Fibroblast of upper back skin (primary cell): ENCODE results near the gene PSIP1.
"Not testable (repeated sequence)": the region's sequence is repeated elsewhere in the genome, so short reads cannot be mapped to it uniquely, and the experiment has no call there.

Experiments
- DNase-seq: peaks from one replicate; pipeline ENCODE4 v3.0.0-alpha.2; 2013

PSIP1 gene

GRCh38 chr9:15501179-15501578 is 9.6 kb downstream of the PSIP1 start:
- DNase-seq, result no peak

GRCh38 chr9:15499139-15499538 is 11.6 kb downstream of the PSIP1 start:
- DNase-seq, result no peak

GRCh38 chr9:15498246-15498995 is 12.3 kb downstream of the PSIP1 start:
- no peak for DNase-seq

- no peak for DNase-seq
These were observed 18.2 kb downstream of the PSIP1 start for GRCh38 chr9:15492485-15493150.

GRCh38 chr9:15491950-15492349 is 18.8 kb downstream of the PSIP1 start:
- no peak for DNase-seq

- DNase-seq, result peak; percentile 24
These were observed 24.7 kb downstream of the PSIP1 start for GRCh38 chr9:15485836-15486666.

GRCh38 chr9:15484802-15485201 is 26.0 kb downstream of the PSIP1 start:
- DNase-seq, result no peak

- peak; percentile 11 for DNase-seq
These were observed 28.6 kb downstream of the PSIP1 start for GRCh38 chr9:15482146-15482545.

- no peak for DNase-seq
These were observed 30.7 kb downstream of the PSIP1 start for GRCh38 chr9:15480028-15480427.

GRCh38 chr9:15475923-15476536 is 34.7 kb downstream of the PSIP1 start:
- DNase-seq, result no peak

- DNase-seq, result peak; percentile 1
These were observed 40.9 kb downstream of the PSIP1 start for GRCh38 chr9:15469862-15470261.

GRCh38 chr9:15469406-15469805 is 41.4 kb downstream of the PSIP1 start:
- DNase-seq, result peak; percentile 8

- no peak for DNase-seq
These were observed 42.6 kb downstream of the PSIP1 start for GRCh38 chr9:15468145-15468544.

- no peak for DNase-seq
These were observed 49.2 kb downstream of the PSIP1 start for GRCh38 chr9:15461601-15462000.

- no peak for DNase-seq
These were observed 49.7 kb downstream of the PSIP1 start for GRCh38 chr9:15461056-15461455.

- DNase-seq, result no peak
These were observed 56.8 kb downstream of the PSIP1 start for GRCh38 chr9:15453956-15454355.

- no peak for DNase-seq
These were observed 66.6 kb downstream of the PSIP1 start for GRCh38 chr9:15444141-15444540.

GRCh38 chr9:15442264-15442663 is 68.5 kb downstream of the PSIP1 start:
- not testable (repeated sequence) for DNase-seq

- not testable (repeated sequence) for DNase-seq
These were observed 68.9 kb downstream of the PSIP1 start for GRCh38 chr9:15441841-15442240.

- DNase-seq, result no peak
These were observed 71.9 kb downstream of the PSIP1 start for GRCh38 chr9:15438891-15439290.

- DNase-seq, result no peak
These were observed 77.1 kb downstream of the PSIP1 start for GRCh38 chr9:15433661-15434060.

GRCh38 chr9:15433191-15433590 is 77.6 kb downstream of the PSIP1 start:
- no peak for DNase-seq
